DMS153 treated with DMSO at 0.1 percent for 48 hours (cell line): ENCODE data around the gene PNLIPRP3.

Source experiments
- DNase-seq: peaks from one replicate; lab custom pipeline; 2025; ENCODE audit not compliant: unreplicated experiment; lab: John Stamatoyannopoulos, UW

The PNLIPRP3 gene

GRCh38 chr10:116450861-116451260, 23.2 kb downstream of the PNLIPRP3 start:
- DNase-seq: no peak

GRCh38 chr10:116451711-116452337, 24.2 kb downstream of the PNLIPRP3 start:
- DNase-seq: no peak

GRCh38 chr10:116452338-116452720, 24.7 kb downstream of the PNLIPRP3 start:
- no peak for DNase-seq

- no peak for DNase-seq
These were observed 29.8 kb downstream of the PNLIPRP3 start for GRCh38 chr10:116457488-116457887.

GRCh38 chr10:116460219-116460618, 32.6 kb downstream of the PNLIPRP3 start:
- no peak for DNase-seq

GRCh38 chr10:116461680-116462079, 34.0 kb downstream of the PNLIPRP3 start:
- no peak for DNase-seq

- DNase-seq: no peak
These were observed 36.6 kb downstream of the PNLIPRP3 start for GRCh38 chr10:116464257-116464656.

- no peak for DNase-seq
These were observed 37.9 kb downstream of the PNLIPRP3 start for GRCh38 chr10:116465546-116465945.

GRCh38 chr10:116466715-116467422, 39.2 kb downstream of the PNLIPRP3 start:
- no peak for DNase-seq

GRCh38 chr10:116469437-116469836, 41.8 kb downstream of the PNLIPRP3 start:
- no peak for DNase-seq

- DNase-seq: no peak
These were observed 42.4 kb downstream of the PNLIPRP3 start for GRCh38 chr10:116470071-116470470.

- DNase-seq: no peak
These were observed 43.2 kb downstream of the PNLIPRP3 start for GRCh38 chr10:116470768-116471415.

- no peak for DNase-seq
These were observed 45.2 kb downstream of the PNLIPRP3 start for GRCh38 chr10:116472891-116473290.

- DNase-seq: no peak
These were observed 48.2 kb downstream of the PNLIPRP3 start for GRCh38 chr10:116475866-116476265.

GRCh38 chr10:116476461-116476860, 48.8 kb downstream of the PNLIPRP3 start:
- DNase-seq: no peak

- DNase-seq: no peak
These were observed 50.5 kb downstream of the PNLIPRP3 start for GRCh38 chr10:116477986-116478664.

- no peak for DNase-seq
These were observed 59.3 kb downstream of the PNLIPRP3 start for GRCh38 chr10:116486770-116487448.

- no peak for DNase-seq
These were observed 60.1 kb downstream of the PNLIPRP3 start for GRCh38 chr10:116487522-116488430.

- no peak for DNase-seq
These were observed 61.8 kb downstream of the PNLIPRP3 start for GRCh38 chr10:116489460-116489859.

GRCh38 chr10:116490028-116490662, 62.5 kb downstream of the PNLIPRP3 start:
- DNase-seq: peak; percentile 2
